BE2C (cell line): ENCODE results near the gene CHMP4B.

Experiments
- DNase-seq: peaks from one replicate; pipeline ENCODE4 v3.0.0-alpha.2; 2020
- H3K27me3 ChIP-seq: fragments of 250-450 bp; sonication (Bioruptor Pico); 2 replicates; pipeline ENCODE4 v1.5.1; 2020; ENCODE audit warnings: mild to moderate bottlenecking
- H3K36me3 ChIP-seq: fragments of 250-450 bp; sonication (Bioruptor Pico); 2 replicates; pipeline ENCODE4 v1.5.1; 2020; ENCODE audit warnings: mild to moderate bottlenecking
- H3K4me1 ChIP-seq: fragments of 250-450 bp; sonication (Bioruptor Pico); 2 replicates; pipeline ENCODE4 v1.5.1; 2020
- H3K4me3 ChIP-seq: 2 replicates; pipeline ENCODE4 v1.5.1; 2011; ENCODE audit warnings: low read depth, low read length
- H3K9me3 ChIP-seq: fragments of 250-450 bp; sonication (Bioruptor Pico); 2 replicates; pipeline ENCODE4 v1.5.1; 2020
- TF ChIP-seq, protein P1 (sequence below): IDR thresholded peaks from 2 replicates; pipeline ENCODE4 v1.5.1; 2012; ENCODE audit warnings: mild to moderate bottlenecking, low read depth, low read length

The CHMP4B gene

GRCh38 chr20:33875534-33876026 lies 64.4 kb downstream of the CHMP4B start:
- Histone ChIP-seq H3K36me3 (no peaks in the 10 kb centered on the region), H3K4me3 (no peak overlapping the region), H3K27me3 (no peaks in the 10 kb centered on the region), H3K4me1 (no peaks in the 10 kb centered on the region), H3K9me3 (no peaks in the 10 kb centered on the region)
- DNase-seq = no peak
- TF ChIP-seq, protein P1, sequence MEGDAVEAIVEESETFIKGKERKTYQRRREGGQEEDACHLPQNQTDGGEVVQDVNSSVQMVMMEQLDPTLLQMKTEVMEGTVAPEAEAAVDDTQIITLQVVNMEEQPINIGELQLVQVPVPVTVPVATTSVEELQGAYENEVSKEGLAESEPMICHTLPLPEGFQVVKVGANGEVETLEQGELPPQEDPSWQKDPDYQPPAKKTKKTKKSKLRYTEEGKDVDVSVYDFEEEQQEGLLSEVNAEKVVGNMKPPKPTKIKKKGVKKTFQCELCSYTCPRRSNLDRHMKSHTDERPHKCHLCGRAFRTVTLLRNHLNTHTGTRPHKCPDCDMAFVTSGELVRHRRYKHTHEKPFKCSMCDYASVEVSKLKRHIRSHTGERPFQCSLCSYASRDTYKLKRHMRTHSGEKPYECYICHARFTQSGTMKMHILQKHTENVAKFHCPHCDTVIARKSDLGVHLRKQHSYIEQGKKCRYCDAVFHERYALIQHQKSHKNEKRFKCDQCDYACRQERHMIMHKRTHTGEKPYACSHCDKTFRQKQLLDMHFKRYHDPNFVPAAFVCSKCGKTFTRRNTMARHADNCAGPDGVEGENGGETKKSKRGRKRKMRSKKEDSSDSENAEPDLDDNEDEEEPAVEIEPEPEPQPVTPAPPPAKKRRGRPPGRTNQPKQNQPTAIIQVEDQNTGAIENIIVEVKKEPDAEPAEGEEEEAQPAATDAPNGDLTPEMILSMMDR = no peak

DNA sequence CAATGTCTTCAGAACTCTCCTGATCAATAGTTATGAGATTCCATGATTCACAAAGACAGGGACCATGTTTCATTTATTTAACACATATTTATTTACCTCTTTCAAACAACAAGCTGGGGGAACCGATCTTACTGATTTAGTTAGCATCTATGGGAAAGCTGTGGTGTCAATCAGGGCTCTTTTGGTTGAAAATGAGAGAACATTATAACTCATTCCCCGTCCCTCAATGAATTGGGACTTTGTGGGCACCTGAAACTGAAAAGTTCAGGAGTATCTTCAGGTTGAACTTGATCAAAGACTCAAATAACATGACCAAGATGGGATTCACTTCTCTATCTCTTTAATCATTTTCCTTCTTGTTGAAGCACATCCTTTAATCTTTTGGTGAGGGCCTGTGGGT lies 67.4 kb downstream of the CHMP4B start:
- H3K4me1 ChIP-seq = no peaks in the 10 kb centered on the region
- H3K4me3 ChIP-seq = no peak overlapping the region
- no peak for DNase-seq
- no peaks in the 10 kb centered on the region for H3K9me3 ChIP-seq
- no peaks in the 10 kb centered on the region for H3K36me3 ChIP-seq
- H3K27me3 ChIP-seq = no peaks in the 10 kb centered on the region
- TF ChIP-seq, protein P1 = no peak

DNA sequence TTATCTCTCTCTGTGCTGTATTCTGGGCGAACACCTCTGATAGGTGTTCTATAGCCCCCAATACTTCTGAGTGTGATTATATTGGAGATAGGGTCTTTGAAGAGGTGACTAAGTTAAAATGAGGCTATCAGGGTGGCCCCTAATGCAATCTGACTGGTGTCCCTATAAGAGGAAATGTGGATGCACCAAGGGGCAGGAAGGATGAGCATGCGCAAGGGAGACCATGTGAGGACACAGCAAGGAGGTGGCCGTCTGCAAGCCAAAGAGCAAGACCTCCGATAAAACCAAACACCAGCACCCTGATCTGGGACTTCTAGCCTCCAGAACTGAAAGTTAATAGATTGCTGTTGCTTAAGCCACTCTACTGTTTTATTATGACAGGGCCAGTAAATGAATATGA lies 69.2 kb downstream of the CHMP4B start:
- Histone ChIP-seq H3K9me3 (no peaks in the 10 kb centered on the region), H3K27me3 (no peaks in the 10 kb centered on the region), H3K4me1 (no peaks in the 10 kb centered on the region), H3K4me3 (no peak overlapping the region), H3K36me3 (no peaks in the 10 kb centered on the region)
- TF ChIP-seq, protein P1 = no peak
- DNase-seq = no peak

GRCh38 chr20:33881989-33882388 lies 70.8 kb downstream of the CHMP4B start:
- no peaks in the 10 kb centered on the region for H3K36me3 ChIP-seq
- no peak overlapping the region for H3K4me3 ChIP-seq
- TF ChIP-seq, protein P1 = no peak
- no peak for DNase-seq
- no peaks in the 10 kb centered on the region for H3K4me1 ChIP-seq
- no peaks in the 10 kb centered on the region for H3K27me3 ChIP-seq
- no peaks in the 10 kb centered on the region for H3K9me3 ChIP-seq

- no peaks in the 10 kb centered on the region for H3K4me1 ChIP-seq
- no peaks in the 10 kb centered on the region for H3K9me3 ChIP-seq
- no peaks in the 10 kb centered on the region for H3K36me3 ChIP-seq
- DNase-seq = no peak
- H3K4me3 ChIP-seq = no peak overlapping the region
- H3K27me3 ChIP-seq = no peaks in the 10 kb centered on the region
- TF ChIP-seq, protein P1 = no peak
Observed at GRCh38 chr20:33882481-33882880, 71.3 kb downstream of the CHMP4B start.

GRCh38 chr20:33883164-33883563 lies 72.0 kb downstream of the CHMP4B start:
- Histone ChIP-seq H3K4me1 (no peaks in the 10 kb centered on the region), H3K27me3 (no peaks in the 10 kb centered on the region), H3K36me3 (no peaks in the 10 kb centered on the region), H3K9me3 (no peaks in the 10 kb centered on the region), H3K4me3 (no peak overlapping the region)
- no peak for DNase-seq
- TF ChIP-seq, protein P1 = no peak
